GM18498 (cell line): ENCODE results near the gene RPS21.

Source experiments
- ATAC-seq: cut with Tn5 transposase; IDR thresholded peaks from one replicate; pipeline ENCODE4 v1.9.1; 2021; ENCODE audit warnings: mild to moderate bottlenecking, moderate library complexity; ENCODE audit not compliant: unreplicated experiment

RPS21 gene

GRCh38 chr20:62386383-62387218 is at the start of gene RPS21:
Gene RPS21 (plus strand): TSS chr20:62387103. CDS start chr20:62387339, 236 bp downstream.
- ATAC-seq = peak; percentile 82

- peak; percentile 45 for ATAC-seq
These were observed 49.2 kb upstream of the RPS21 start for GRCh38 chr20:62337558-62338293.

- ATAC-seq = no peak
These were observed 48.6 kb upstream of the RPS21 start for GRCh38 chr20:62338294-62338620.

- ATAC-seq = peak; percentile 70
These were observed 47.2 kb upstream of the RPS21 start for GRCh38 chr20:62339647-62340062.

- ATAC-seq = no peak
These were observed 44.0 kb upstream of the RPS21 start for GRCh38 chr20:62342910-62343309.

- ATAC-seq = no peak
These were observed 42.8 kb upstream of the RPS21 start for GRCh38 chr20:62344092-62344491.

- no peak for ATAC-seq
These were observed 42.1 kb upstream of the RPS21 start for GRCh38 chr20:62344782-62345181.

GRCh38 chr20:62345681-62346370 is 41.1 kb upstream of the RPS21 start:
- no peak for ATAC-seq

GRCh38 chr20:62346398-62347150 is 40.3 kb upstream of the RPS21 start:
- ATAC-seq = no peak

- ATAC-seq = no peak
These were observed 39.8 kb upstream of the RPS21 start for GRCh38 chr20:62347151-62347404.

GRCh38 chr20:62347445-62347844 is 39.5 kb upstream of the RPS21 start:
- no peak for ATAC-seq

- no peak for ATAC-seq
These were observed 38.3 kb upstream of the RPS21 start for GRCh38 chr20:62348604-62349003.

- no peak for ATAC-seq
These were observed 37.3 kb upstream of the RPS21 start for GRCh38 chr20:62349556-62350097.

GRCh38 chr20:62350098-62350628 is 36.7 kb upstream of the RPS21 start:
- ATAC-seq = no peak

GRCh38 chr20:62350629-62351422 is 36.1 kb upstream of the RPS21 start:
- no peak for ATAC-seq

- no peak for ATAC-seq
These were observed 35.2 kb upstream of the RPS21 start for GRCh38 chr20:62351469-62352401.

GRCh38 chr20:62352402-62353288 is 34.3 kb upstream of the RPS21 start:
- ATAC-seq = no peak
